T-helper 2 cell (primary cell): ENCODE results near the gene MAP4K5.
"Not testable (repeated sequence)": the region's sequence is repeated elsewhere in the genome, so short reads cannot be mapped to it uniquely, and the experiment has no call there.

Source experiments
- DNase-seq, 5 experiments: peaks; one replicate each; pipeline versions ENCODE4 v3.0.0 to v3.0.0-alpha.2; 2012 to 2022

MAP4K5 gene

DNA sequence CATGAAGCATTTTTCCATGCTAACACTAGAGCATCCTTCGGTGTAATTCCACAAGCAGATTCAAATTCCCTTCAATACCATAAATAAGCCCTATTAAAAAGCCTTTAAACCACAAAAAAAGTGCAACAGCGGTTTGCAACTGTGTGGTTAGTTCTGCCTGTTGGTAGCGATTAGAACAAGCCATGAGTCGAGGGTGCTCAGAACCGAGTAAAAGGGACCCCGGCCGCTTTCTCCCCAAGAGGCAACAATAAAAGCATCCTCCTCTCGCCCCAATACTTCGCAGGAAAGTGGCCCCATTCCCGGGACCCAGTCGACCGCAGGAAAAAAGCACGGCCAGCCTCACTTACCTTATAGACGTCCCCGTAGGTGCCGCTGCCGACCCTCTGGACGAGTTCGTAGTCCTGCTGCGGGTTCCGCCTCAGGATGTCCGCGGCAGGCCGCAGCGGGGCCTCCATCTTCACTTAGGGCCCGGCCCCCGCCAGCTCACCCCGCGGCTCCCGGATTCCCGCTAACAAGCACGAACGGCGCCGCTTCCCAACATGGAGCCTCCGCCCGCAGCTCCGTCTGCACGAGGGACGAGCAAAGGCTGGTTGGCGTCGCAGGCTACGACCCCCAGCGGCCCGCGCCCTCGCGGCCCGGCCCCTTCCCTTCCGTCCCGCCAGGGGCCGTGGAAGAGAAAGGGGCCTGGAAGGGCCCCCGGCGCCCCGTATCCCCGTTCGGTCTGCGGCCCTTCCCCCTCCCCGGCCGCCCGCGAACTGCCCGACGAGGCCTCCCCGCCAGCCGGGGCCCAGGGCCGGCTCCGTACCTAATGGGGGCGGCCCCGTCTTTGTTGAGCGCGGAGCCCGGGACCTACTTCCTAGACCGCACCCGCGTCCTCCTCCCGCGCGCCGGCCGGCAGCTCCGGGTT, 521 bp downstream of the MAP4K5 start:
- peak in 4 of 5 experiments; percentile 6 to 52 (median 12) for DNase-seq

GRCh38 chr14:50530794-50531365, 1.5 kb downstream of the MAP4K5 start:
- no peak for DNase-seq

GRCh38 chr14:50530358-50530757, 2.0 kb downstream of the MAP4K5 start:
- DNase-seq: no peak

DNA sequence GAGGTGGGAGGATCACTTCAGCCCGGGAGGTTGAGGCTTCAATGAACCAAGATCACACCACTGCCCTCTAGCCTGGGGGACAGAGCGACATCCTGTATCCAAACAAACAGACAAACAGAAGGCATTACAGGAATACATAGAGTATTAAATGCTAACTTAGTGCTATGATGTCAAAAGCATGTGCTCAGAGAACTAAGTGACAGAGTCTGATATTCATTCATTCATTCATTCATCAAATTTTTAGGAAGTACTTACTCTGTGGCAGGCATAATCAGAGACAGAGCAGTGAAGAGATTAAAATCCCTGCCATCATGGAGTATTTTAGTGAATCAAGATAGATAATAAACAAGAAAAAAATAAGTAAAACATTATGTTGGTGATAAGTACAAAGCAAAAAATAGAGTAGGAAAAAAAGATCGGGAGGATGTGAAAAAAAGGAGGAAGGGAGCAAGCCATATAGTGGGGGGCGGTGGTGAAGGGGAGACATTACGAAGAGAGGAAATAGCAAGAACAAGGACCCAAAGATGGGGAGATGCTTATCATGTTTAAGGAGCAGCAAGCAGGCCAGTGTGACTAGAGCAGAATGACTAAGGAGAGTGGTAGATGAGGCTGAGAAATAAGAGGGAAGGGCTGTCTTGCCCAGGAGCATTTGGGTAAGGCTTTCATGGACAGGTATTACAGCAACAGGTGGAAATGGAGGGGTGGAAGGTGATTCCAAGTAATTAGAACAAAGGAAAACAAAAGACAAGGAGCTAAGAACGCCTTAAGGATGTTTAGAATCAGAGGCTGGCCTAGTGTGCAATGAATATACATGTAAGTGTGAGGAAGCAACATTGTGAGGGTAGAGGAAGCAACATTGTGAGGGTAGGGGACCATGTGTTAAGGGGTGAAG, 2.8 kb downstream of the MAP4K5 start:
- DNase-seq: no peak

GRCh38 chr14:50528000-50528399, 4.4 kb downstream of the MAP4K5 start:
- DNase-seq: no peak

DNA sequence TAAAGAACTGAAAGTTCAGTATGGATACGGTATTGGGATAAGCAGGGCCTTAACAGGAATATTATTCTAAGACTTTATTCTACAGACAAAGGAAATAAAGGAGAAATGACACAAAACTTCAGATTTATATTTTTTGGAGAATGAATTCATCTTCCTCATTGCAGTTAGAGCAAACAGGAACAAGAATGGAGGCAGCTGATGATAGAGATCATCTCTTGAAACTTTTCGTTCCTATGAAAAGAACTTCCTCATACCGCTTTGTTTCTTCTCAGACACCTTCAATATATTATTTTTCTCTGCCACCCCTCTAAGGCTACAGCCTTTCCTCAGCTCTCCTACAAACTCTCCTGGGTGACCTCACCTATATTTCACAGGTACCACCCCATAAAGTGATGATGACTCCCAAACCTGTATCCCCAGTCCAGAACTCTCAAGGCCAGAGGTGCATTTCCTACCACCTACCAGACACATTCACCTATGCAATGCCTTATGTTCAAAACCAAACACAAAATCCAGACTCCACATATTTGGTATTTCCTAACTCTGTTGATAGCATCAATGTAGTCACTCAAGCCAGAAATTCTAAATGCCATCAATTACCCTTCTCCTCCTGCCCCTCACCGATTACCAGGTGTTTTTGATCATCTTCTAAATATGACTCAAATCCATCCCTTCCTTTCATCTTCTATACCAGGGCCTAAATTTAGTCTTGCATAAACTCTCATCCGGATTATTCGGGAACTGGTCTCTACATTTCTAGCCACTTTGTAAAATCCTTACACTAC, 7.4 kb downstream of the MAP4K5 start:
- DNase-seq: no peak

GRCh38 chr14:50524060-50524459, 8.3 kb downstream of the MAP4K5 start:
- no peak for DNase-seq

DNA sequence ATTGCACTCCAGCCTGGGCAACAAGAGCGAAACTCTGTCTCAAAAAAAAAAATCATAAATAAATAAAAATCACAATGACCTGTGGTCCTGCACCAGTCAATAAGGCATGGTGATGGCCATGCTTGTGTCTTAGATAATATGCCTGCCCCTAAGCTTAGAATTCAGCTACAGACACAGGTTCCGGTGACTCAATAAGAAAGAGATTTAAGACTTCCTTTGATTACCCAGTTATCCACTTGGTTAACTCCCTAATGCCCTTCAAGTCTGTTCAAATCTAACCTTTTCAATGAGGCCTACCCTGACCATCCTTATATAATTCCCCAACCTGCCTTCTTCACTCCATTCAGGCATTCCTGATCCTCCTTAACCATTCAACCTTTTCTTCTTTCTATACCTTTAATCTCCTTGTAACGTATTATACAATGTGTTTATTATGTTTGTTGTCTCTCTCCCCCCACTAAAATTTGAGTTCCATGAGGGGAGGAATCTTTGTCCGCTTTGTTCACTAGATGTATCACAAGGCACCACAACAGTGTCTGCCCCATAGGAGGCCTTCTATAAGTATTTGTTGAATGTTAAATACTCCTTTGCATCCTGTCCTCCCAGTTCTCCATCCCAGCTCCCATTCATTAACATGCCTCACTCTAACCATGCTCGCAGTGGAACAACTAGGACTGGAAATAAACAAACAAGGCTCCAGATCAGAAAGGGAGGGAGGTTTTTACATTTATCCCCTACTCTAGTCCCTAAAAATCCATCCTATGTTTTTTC, 8.9 kb downstream of the MAP4K5 start:
- DNase-seq: no peak

- peak in 1 of 5 experiments; percentile 90 for DNase-seq
Measured at GRCh38 chr14:50521912-50522341, 10.4 kb downstream of the MAP4K5 start.

GRCh38 chr14:50520947-50521815, 11.2 kb downstream of the MAP4K5 start:
- DNase-seq: peak in 2 of 5 experiments; percentile 52 to 92

- DNase-seq: no peak
Measured at GRCh38 chr14:50516091-50516490, 16.3 kb downstream of the MAP4K5 start.

GRCh38 chr14:50512463-50512862, 19.9 kb downstream of the MAP4K5 start:
- no peak for DNase-seq

DNA sequence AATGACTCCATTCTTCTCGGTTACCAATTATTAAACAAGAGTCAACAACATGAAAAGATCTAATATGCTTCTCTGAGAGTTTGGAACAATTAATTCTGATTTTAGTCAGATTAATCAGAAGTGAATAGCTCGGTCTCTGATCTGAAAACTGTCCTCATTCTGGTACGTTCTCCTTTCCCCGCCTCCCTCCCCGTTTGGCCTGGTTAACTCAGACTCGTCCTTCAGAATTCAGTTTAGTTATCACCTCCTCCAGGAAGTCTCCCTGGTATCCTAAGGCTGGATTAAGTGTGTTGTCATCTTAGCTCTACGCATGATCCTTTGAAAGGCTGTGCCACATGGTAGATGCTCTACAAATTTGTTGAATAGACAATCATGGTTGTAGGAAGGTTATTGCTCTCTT, 22.2 kb downstream of the MAP4K5 start:
- no peak for DNase-seq

GRCh38 chr14:50507078-50507477, 25.3 kb downstream of the MAP4K5 start:
- DNase-seq: not testable (repeated sequence)

- no peak for DNase-seq
Measured at GRCh38 chr14:50501642-50502041, 30.7 kb downstream of the MAP4K5 start.

DNA sequence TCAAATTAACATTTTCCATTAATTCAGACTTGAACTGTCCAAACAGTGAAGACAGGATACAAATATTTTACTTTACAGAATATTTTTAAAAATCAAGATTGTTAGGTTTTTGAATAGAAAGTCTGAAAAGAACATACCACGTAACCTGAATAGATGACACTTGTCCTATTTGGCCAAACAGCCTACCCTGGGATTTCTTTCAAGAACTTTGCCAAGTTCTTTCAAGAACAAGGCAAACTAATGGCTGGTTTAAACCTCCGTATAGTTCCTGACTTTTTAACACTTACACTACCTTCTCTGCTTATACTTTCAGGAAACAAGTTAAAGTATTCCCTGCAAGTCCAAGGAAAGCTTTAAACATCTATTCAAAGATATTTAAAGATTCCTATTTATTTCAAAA, 35.0 kb downstream of the MAP4K5 start:
- DNase-seq: no peak

GRCh38 chr14:50489851-50490250, 42.5 kb downstream of the MAP4K5 start:
- DNase-seq: peak in 1 of 5 experiments; percentile 22

- no peak for DNase-seq
Measured at GRCh38 chr14:50488521-50488920, 43.8 kb downstream of the MAP4K5 start.

DNA sequence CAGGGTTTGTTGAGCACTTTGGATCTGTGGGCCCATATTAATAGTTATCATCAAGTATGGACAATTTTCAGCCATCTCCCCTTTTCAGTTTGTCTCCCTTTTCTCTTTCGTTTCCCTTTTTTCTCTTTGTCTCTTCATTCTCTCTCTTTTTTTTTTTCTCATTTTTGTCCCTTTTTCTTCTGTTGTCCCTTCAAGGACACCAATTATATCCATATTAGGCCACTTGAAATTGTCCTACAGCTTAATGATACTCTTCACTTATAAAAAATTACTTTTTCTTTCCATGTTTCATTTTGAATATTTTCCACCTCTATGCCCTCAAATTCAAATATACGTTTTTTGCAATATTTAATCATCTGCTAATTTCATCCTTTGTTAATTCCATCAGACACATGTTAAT, 53.3 kb downstream of the MAP4K5 start:
- DNase-seq: no peak

DNA sequence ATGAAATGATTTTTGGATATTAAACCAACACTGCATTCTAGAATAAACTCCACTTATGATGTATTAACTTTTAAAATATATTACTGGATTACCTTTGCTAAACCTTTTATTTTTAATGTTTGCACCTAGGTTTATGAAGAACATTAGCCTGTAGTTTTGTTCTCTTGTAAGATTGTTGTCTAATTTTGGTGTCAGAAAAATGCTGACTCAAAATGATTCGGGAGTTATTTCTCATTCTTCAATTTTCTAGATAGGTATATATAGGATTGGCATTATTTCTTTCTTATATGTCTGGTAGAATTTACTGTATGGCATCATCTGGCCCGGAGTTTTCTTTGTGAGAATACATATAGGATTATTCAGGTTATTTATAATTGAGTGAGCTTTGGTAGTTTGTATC, 54.6 kb downstream of the MAP4K5 start:
- DNase-seq: no peak
